HepG2 (cell line): ENCODE measurements around the gene CEBPA. TPM values are rescaled to one million over a fixed set of nuclear protein-coding genes. Genes with fewer than 3 reads are reported as not detected.

Source experiments
- FOXP1 ChIP-seq, 2 experiments: fragments of 450-650 bp in 1 of 2; IDR thresholded peaks; 2 replicates each; pipeline ENCODE4 v1.6.1; 2017 to 2018; ENCODE audit warnings: antibody characterized with exemption in 1 of 2
- HMGA1 ChIP-seq: sonication (generic); formaldehyde crosslinking; conservative IDR thresholded peaks from 2 replicates; pipeline ENCODE4 v1.4.0; 2020; ENCODE audit warnings: missing genetic modification reagents
- KDM1A ChIP-seq: IDR thresholded peaks from 2 replicates; pipeline ENCODE4 v1.6.1; 2016; ENCODE audit warnings: missing compliant biosample characterization
- MIER2 ChIP-seq: IDR thresholded peaks from 2 replicates; pipeline ENCODE4 v1.6.1; 2016; ENCODE audit warnings: missing biosample characterization, missing genetic modification reagents
- MLXIP ChIP-seq: sonication (generic); formaldehyde crosslinking; IDR thresholded peaks from 2 replicates; pipeline ENCODE4 v1.9.0; 2021; ENCODE audit warnings: missing genetic modification reagents, borderline replicate concordance
- RFXAP ChIP-seq: sonication (generic); formaldehyde crosslinking; IDR thresholded peaks from 2 replicates; pipeline ENCODE4 v1.4.0; 2020; ENCODE audit warnings: missing genetic modification reagents, borderline replicate concordance
- SP1 ChIP-seq, 2 experiments: fragments of 450-650 bp in 1 of 2; sonication (generic) in 1 of 2; formaldehyde crosslinking in 1 of 2; IDR thresholded peaks; 2 replicates each; pipeline versions ENCODE4 v1.4.0 to v1.6.1; 2016 to 2020; ENCODE audit warnings: missing genetic modification reagents in 1 of 2
- SP140L ChIP-seq: sonication (generic); formaldehyde crosslinking; IDR thresholded peaks from 2 replicates; pipeline ENCODE4 v1.4.0; 2020; ENCODE audit warnings: missing genetic modification reagents, borderline replicate concordance
- ZBTB38 ChIP-seq: sonication (generic); formaldehyde crosslinking; IDR thresholded peaks from 2 replicates; pipeline ENCODE4 v1.5.1; 2020; ENCODE audit warnings: mild to moderate bottlenecking, missing genetic modification reagents
- ZBTB40 ChIP-seq, 2 experiments: fragments of 450-650 bp in 1 of 2; sonication (generic) in 1 of 2; formaldehyde crosslinking in 1 of 2; IDR thresholded peaks; 2 replicates each; pipeline versions ENCODE4 v1.6.1 to v1.8.0; 2016 to 2022; ENCODE audit warnings: antibody characterized with exemption in 1 of 2, mild to moderate bottlenecking in 1 of 2, missing genetic modification reagents in 1 of 2
- ZHX1 ChIP-seq: sonication (generic); formaldehyde crosslinking; IDR thresholded peaks from 2 replicates; pipeline ENCODE4 v1.8.1; 2022; ENCODE audit warnings: low read depth, mild to moderate bottlenecking, missing genetic modification reagents
- ZNF543 ChIP-seq: sonication (generic); formaldehyde crosslinking; IDR thresholded peaks from 2 replicates; pipeline ENCODE4 v1.4.0; 2020; ENCODE audit warnings: mild to moderate bottlenecking, missing genetic modification reagents
- ZNF788 ChIP-seq: sonication (generic); formaldehyde crosslinking; IDR thresholded peaks from 2 replicates; pipeline ENCODE4 v1.5.0; 2020; ENCODE audit warnings: mild to moderate bottlenecking, missing genetic modification reagents, borderline replicate concordance
- polyA plus RNA-seq, 8 experiments: library from polyadenylated mRNA; depleted of rRNA in 3 of 8; stranded (reverse) in 7 of 8; unstranded in 1 of 8; fragments of >200 nt; fragmentation: Illumina TruSeq in 4 of 8; extraction: Trizol in 4 of 8; gene quantifications; 2 replicates each; pipeline versions ENCODE4 v1.2.1 to v1.2.3, GENCODE V29; 2011 to 2016; ENCODE audit warnings: low read depth in 4 of 8, missing spikeins in 1 of 8, mixed read lengths in 1 of 8; ENCODE audit not compliant: insufficient read depth in 1 of 8
- total RNA-seq, 5 experiments: library from RNA; depleted of rRNA; stranded (reverse); fragments of >200 nt; fragmentation: Illumina TruSeq; extraction: Trizol; gene quantifications; 2 replicates each; pipeline ENCODE4 v1.2.3, GENCODE V29; 2016; ENCODE audit warnings: low read depth in 1 of 5

Gene CEBPA
- total and polyA plus RNA-seq, 2 of the 13 experiments (the other 11 are each of a cell fraction or from before 2014, with no cell fraction given), result 24.8 to 103 TPM

GRCh38 chr19:33275933-33276619 lies 26.3 kb downstream of the CEBPA start (continued):
- TF ChIP-seq ZBTB40 (IDR thresholded peaks at IDR 0.05) (no peak), ZBTB40 (CRISPR knock-in tag; IDR thresholded peaks at IDR 0.05) (peak; percentile 92), MIER2 (CRISPR knock-in tag) (no peak; the same call in 1 of the 2 replicates), ZHX1 (CRISPR knock-in tag) (peak; percentile 87), SP140L (CRISPR knock-in tag) (no peak), KDM1A (CRISPR knock-in tag) (0 out of 2 replicates have a peak, but pooled peaks have one; percentile 22), SP1 (IDR thresholded peaks at IDR 0.05) (no peak), SP1 (CRISPR knock-in tag; IDR thresholded peaks at IDR 0.05) (peak; percentile 68), HMGA1 (CRISPR knock-in tag) (no peak), MLXIP (CRISPR knock-in tag) (peak; percentile 90), ZBTB38 (CRISPR knock-in tag) (peak; percentile 90), ZNF543 (CRISPR knock-in tag) (peak; percentile 93), ZNF788 (CRISPR knock-in tag) (peak; percentile 98; the same call in 1 of the 2 replicates), RFXAP (CRISPR knock-in tag) (peak; percentile 72; the same call in 1 of the 2 replicates), FOXP1 (IDR thresholded peaks at IDR 0.05) (no peak), FOXP1 (CRISPR knock-in tag; IDR thresholded peaks at IDR 0.05) (peak; percentile 89)
